Measurements from ENCODE around the gene EPYC. TPM values are rescaled to one million over a fixed set of nuclear protein-coding genes. Genes with fewer than 3 reads are reported as not detected.

EPYC gene
- total RNA-seq, 1 donor from 2014 or later: 0.39 TPM

- Mint-ChIP-seq H3K4me1 (ENCODE audit: low read depth, unreplicated experiment) (peaks cover 11% of the 10 kb centered on the region), H3K36me3 (ENCODE audit: low read depth, unreplicated experiment) (no peaks in the 10 kb centered on the region), H3K9me3 (ENCODE audit: unreplicated experiment) (no peaks in the 10 kb centered on the region), H3K27me3 (ENCODE audit: low read depth, unreplicated experiment) (no peaks in the 10 kb centered on the region), H3K4me3 (ENCODE audit: unreplicated experiment) (no peak overlapping the region), H3K27ac (ENCODE audit: unreplicated experiment) (no peak overlapping the region)
- TF ChIP-seq EZH2 (IDR thresholded peaks at IDR 0.05; ENCODE audit: insufficient read depth, low read length) (no peak), CTCF (IDR thresholded peaks at IDR 0.05; ENCODE audit: insufficient read depth, low read depth, low read length) (no peak)
- no peak overlapping the region for H3K9ac ChIP-seq (ENCODE audit: low read length)
- DNase-seq (ENCODE audit: low read depth) (no peak), FAIRE-seq (no peak)
- H2AFZ ChIP-seq (ENCODE audit: low read depth, low read length): no peak overlapping the region
- H4K20me1 ChIP-seq (ENCODE audit: insufficient read depth, low read length): no peaks in the 10 kb centered on the region
- H3K4me3 ChIP-seq (ENCODE audit: insufficient read depth, low read depth, low read length): no peak overlapping the region
- H3K4me2 ChIP-seq (ENCODE audit: low read length): no peak overlapping the region
- no peaks in the 10 kb centered on the region for H3K79me2 ChIP-seq (ENCODE audit: insufficient read depth, low read length)
- no peaks in the 10 kb centered on the region for H3K36me3 ChIP-seq (ENCODE audit: insufficient read depth, low read length)
- no peaks in the 10 kb centered on the region for H3K9me3 ChIP-seq (ENCODE audit: insufficient read depth, low read depth, low read length)
- H3K27me3 ChIP-seq (ENCODE audit: insufficient read depth, low read length): no peaks in the 10 kb centered on the region
- H3K4me1 ChIP-seq (ENCODE audit: insufficient read depth, low read length): peaks cover 9% of the 10 kb centered on the region
- no peak overlapping the region for H3K27ac ChIP-seq (ENCODE audit: low read depth, low read length)
These were observed 65.4 kb downstream of the EPYC start for GRCh38 chr12:90939382-90939781.

GRCh38 chr12:90938451-90938850 is 66.3 kb downstream of the EPYC start:
- peak overlapping the region; percentile 16 for H3K27ac Mint-ChIP-seq (ENCODE audit: unreplicated experiment)
- peak; percentile 83 for FAIRE-seq

More at GRCh38 chr12:90938451-90938850, 66.3 kb downstream of the EPYC start:
- Histone ChIP-seq H3K4me2 (ENCODE audit: low read length) (peak overlapping the region; percentile 12), H3K27me3 (ENCODE audit: insufficient read depth, low read length) (no peaks in the 10 kb centered on the region), H3K4me1 (ENCODE audit: insufficient read depth, low read length) (peaks cover 9% of the 10 kb centered on the region), H3K79me2 (ENCODE audit: insufficient read depth, low read length) (no peaks in the 10 kb centered on the region), H2AFZ (ENCODE audit: low read depth, low read length) (no peak overlapping the region), H3K36me3 (ENCODE audit: insufficient read depth, low read length) (no peaks in the 10 kb centered on the region), H4K20me1 (ENCODE audit: insufficient read depth, low read length) (no peaks in the 10 kb centered on the region), H3K9ac (ENCODE audit: low read length) (no peak overlapping the region), H3K9me3 (ENCODE audit: insufficient read depth, low read depth, low read length) (no peaks in the 10 kb centered on the region), H3K4me3 (ENCODE audit: insufficient read depth, low read depth, low read length) (no peak overlapping the region), H3K27ac (ENCODE audit: low read depth, low read length) (no peak overlapping the region)
- H3K4me3 Mint-ChIP-seq (ENCODE audit: unreplicated experiment): no peak overlapping the region
- no peaks in the 10 kb centered on the region for H3K36me3 Mint-ChIP-seq (ENCODE audit: low read depth, unreplicated experiment)
- no peaks in the 10 kb centered on the region for H3K27me3 Mint-ChIP-seq (ENCODE audit: low read depth, unreplicated experiment)
- no peak for TF ChIP-seq EZH2 (IDR thresholded peaks at IDR 0.05; ENCODE audit: insufficient read depth, low read length)
- no peak for TF ChIP-seq CTCF (IDR thresholded peaks at IDR 0.05; ENCODE audit: insufficient read depth, low read depth, low read length)
- peak; percentile 78 for DNase-seq (ENCODE audit: low read depth)
- no peaks in the 10 kb centered on the region for H3K9me3 Mint-ChIP-seq (ENCODE audit: unreplicated experiment)
- H3K4me1 Mint-ChIP-seq (ENCODE audit: low read depth, unreplicated experiment): peaks cover 11% of the 10 kb centered on the region
